T47D (cell line): Measurements from ENCODE around the gene KCNAB3.

Experiments used
- DNase-seq, 2 experiments: peaks; one replicate each; pipeline versions ENCODE4 v3.0.0 to v3.0.0-alpha.2; 2011 to 2012; ENCODE audit warnings: low read depth in 1 of 2, low spot score in 1 of 2
- JUND ChIP-seq: IDR thresholded peaks from 2 replicates; pipeline ENCODE4 v1.6.1; 2012; ENCODE audit warnings: low read depth
- in situ Hi-C: cut with HindIII; loops from 2 replicates; pipeline ENCODE4 v1.10.0; 2016; ENCODE audit warnings: low sequenced_read_pairs, low pct_unique_long_range_greater_than_20kb

The KCNAB3 gene

DNA sequence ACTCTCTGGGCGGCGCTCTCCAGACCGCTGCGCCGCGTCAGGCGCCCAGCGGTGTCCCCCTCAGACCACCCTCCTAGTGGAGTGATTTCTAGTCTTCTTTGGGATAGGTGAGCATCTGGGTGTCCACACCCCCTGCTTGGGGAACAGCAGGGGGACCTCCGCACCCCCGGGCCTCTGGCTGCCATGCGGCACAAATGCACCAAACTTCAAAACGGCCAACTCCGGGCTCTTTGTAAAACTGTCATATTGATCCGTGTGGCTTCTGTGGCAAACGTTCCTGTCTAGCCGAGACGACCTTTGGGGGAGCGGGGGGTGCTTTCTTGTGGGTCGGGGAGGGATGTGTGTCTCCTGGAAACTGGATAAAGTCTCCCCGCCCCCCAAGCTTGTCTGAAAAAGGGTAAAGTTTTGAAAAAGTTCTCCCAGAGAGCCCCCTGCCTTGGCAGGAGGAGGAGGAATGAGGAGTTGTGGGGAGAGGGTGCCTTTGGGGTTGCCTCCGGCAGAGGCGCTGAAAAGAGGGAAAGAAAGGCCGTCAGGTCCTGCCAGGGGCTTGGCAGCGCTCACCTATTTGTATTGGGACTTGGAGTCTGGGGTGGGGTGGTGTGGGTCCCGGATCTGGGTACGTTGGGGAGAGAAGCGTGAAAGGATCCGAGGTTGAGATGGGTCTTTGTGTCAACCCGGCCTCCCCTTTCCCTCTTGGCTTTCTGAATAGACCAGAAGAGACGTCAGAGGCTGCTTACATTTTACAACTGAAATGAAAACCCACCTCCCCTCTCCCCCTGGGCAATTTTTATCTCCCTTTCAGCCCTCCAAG lies 43.2 kb downstream of the KCNAB3 start:
- DNase-seq: peak; percentile 46 to 59
- no peak for TF ChIP-seq JUND
- in situ Hi-C loops: no loop called here

DNA sequence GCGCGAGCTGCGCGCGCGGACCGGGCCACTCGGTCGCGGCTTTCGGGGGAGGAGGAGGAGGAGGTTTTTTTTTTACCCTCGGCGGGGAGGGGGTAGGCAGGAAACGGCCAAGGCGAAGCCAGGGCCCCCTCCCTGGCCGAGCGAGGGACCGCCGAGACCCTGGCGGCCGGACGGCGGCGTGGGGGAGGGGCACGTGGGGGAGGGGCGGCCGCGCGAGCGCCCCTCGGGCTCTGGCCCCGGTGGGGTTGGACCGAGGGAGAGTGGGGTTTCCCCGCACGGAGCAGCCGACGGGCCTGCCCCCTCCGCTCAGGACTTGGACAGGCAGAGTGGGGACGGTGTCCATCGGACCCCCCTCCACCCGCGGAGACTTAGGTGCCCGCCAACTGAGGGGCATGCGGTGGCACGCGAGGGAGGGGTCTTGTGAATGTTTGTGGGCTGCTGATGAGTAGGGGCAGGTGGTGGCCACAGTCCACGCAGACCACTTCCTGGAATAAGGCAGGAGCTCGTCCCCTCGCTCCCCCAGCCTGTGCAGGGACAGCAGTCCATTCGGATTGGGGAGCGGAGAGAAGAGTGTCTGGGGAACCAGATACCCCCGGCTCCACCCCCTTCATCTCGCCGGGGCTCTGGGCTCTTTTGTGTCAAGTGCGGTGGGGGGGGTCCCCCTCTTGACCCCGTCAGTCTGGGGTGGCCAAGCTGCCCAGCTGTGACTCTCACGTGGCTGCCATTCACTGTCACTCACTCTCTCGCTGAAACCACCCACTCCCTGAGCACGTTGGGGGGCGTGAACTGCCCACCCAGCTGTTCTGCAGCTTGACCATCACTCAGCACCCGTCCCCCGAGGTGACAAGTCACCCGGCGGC lies 44.1 kb downstream of the KCNAB3 start:
- no peak for TF ChIP-seq JUND
- peak; percentile 45 to 47 for DNase-seq
- in situ Hi-C loops: no loop called here

DNA sequence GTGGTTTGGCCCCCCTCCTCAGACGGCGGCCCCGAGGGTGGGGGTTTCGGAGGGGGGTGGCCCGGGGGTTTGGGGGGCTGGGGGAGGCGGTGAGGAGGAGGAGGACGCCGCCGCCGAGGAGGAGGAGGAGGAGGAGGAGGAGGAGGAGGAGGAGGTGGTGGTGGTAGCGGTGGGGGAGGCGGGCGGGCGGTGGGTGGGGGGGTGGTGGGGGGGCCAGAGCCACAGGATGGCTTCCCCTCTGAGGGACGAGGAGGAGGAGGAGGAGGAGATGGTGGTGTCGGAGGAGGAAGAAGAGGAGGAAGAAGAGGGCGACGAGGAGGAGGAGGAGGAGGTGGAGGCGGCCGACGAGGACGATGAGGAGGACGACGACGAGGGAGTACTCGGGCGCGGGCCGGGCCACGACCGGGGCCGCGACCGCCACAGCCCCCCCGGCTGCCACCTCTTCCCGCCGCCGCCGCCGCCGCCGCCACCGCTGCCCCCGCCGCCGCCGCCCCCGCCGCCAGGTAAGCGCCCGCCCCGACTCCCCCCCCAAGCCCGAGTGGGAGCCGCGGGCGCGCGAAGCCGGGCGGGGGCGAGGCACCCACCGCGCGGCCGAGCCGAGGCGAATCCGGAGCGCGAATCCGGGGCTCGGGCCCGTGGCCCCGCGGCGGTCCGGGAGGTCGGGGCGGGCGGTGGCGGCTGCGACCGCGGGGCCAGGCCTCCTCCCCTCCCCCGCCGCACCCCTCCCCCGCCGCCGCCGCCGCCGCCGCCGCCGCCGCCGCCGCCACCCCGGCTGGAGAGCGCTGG lies 44.9 kb downstream of the KCNAB3 start:
- TF ChIP-seq JUND: no peak
- in situ Hi-C loops: no loop called here
- DNase-seq: peak; percentile 11 to 21

DNA sequence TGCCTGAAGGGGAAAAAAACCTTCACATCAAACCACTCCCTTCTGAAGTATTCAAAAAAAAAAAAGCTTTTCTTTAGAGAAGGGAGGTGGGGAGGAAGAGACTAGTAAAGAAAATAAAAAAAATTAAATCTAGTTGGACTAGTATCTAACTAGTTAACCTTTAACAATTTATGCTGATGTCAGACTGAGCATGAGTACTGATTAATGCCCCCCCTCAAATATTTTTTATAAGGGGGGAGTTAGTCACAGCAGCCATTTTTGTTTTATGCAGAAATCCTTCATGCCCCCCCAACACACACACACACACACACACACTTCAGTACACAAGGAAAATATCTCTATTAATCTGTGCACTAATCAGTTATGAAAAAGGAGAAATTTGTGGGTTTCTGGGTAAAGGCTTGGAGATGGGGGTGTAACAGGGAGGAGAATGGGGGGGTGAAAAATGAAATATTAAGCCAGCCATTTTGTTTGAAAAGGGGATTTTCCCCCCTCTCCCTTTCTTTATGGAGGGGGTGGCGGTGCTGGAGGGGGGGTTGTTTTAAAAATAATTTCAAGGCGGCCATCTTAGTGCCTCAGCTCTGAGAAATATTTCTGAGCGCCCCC lies 45.8 kb downstream of the KCNAB3 start:
- in situ Hi-C loops: no loop called here
- no peak for TF ChIP-seq JUND
- DNase-seq: peak in 1 of 2 experiments; percentile 9

DNA sequence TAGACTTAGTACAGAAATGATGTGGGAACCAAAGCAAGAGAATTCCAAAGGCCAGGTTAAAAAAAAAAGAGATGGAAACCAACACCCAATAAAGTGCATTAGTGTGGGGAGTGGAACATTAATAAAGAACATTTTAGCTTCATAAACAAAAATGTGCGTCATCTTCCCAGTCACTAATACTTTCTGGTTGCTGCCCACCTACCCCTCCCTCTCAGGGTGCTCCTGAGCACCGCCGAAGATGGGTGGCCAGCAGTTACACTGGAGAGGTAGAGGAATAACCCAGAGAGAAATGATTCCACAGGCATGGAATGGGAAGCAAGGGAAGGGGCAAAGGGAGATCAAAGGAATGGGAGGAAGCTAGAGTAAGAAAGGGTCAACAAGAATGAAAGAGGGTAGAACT lies 47.0 kb downstream of the KCNAB3 start:
- no peak for TF ChIP-seq JUND
- DNase-seq: no peak
- in situ Hi-C loops: no loop called here

DNA sequence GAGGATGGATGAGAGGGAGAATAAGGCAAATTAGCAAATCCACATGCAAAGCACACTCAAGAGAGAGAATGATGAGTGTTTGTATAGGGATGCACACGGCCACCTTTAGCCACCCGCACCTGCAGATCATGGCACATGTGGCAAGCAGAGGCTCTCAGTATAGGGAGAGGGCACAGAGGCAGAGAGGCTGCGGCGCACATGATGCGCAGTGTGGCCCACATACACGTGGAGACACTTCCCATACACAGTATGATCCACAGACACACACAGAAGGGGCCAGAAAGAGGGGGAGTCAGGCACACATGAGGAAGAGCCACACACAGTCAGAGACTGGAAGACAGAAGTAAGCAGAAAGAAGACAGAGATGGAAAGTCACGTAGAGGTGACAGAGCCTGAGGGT lies 47.6 kb downstream of the KCNAB3 start:
- DNase-seq: no peak
- in situ Hi-C loops: no loop called here
- TF ChIP-seq JUND: no peak

DNA sequence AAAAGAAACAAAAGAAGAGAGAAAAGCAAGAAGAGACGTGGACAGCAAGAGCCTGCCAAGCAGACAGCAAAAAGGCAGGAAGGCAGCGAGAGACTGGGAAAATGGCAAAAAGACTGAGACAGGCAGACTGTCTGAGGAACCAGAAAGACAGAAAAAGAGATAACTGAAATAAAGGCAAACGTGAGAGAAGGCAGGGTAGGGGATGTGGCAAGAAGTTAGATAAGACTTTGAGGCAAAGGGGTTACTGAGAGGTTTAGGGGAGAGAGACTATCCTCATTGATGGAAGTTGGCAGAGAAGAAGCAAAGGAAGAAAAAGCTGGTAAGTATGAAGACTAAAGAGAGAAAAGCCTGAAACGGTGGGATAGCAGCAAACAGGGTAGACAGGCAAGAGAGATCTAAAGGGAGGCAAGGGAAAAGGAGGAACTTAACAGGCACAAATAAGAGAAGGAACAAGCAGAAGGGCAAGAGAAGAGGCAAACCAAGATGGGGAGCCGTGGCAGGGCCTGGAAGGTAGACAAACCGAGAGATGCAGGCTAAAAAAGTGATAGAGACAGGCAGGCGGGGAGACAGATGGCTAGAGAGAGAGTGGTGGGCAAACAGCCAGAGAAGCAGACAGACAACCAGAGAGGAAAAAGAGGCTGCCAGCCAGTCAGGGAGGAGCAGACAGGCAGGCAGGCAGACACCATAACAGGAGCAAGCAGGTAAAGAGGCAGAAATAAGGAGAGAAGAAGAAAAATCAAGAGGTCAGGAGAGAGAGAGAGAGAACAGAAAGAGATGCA lies 48.2 kb downstream of the KCNAB3 start:
- in situ Hi-C loops: no loop called here

DNA sequence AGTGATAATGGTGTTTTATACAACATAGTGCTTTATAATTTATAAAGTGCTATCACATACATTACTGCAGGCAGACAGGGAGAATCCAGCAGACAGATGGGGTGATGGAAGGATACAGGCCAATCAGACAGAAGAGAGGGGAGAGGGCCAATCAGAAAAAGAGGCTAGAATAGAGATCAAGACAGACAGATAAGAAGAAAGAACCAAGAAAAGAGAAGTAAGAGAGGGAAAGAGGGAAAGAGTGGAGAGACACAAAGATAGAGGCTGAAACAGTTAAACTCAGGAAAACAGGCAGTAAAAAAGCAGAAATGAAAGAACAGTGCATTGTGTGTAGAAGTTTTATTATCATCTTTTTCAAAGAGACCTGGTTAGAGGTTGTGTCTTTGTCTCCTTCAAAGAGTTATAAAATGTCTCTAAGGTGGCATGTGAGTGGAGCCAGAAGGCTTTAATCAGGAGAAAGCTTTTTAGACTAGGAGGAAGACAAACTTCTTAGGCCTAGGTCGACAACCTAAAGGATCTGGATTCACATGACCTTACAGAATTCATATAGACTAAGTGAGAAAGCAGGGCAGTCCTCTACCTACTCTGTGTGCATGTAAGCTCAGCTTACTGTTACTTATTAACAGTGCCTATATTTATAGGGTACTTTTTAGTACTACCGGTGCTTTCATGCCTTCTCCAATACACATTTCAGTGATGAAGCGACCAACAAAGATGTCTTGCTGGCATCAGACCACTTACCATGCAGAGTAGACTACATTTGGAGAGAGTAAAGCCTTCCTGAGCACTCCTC lies 49.4 kb downstream of the KCNAB3 start:
- DNase-seq: no peak
- TF ChIP-seq JUND: no peak
- in situ Hi-C loops: no loop called here

More for the DNA sequence above, 48.2 kb downstream of the KCNAB3 start:
- DNase-seq: no peak
- no peak for TF ChIP-seq JUND

DNA sequence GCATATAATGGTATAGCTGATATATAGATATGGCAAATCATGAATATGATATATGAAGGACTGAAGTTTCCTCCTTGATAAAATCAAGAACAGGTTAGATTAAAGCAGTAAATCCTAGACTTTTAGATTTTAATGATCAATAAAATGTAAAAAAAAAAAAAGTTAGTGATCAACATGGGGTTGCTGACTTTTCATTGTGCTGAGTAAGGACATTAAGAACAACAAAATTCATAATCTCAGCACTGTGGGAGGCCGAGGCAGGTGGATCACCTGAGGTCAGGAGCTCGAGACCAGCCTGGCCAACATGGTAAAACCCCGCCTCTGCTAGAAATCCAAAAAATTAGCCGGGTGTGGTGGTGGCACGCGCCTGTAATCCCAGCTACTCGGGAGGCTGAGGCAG lies 51.4 kb downstream of the KCNAB3 start:
- no peak for DNase-seq
- in situ Hi-C loops: no loop called here
- TF ChIP-seq JUND: no peak

DNA sequence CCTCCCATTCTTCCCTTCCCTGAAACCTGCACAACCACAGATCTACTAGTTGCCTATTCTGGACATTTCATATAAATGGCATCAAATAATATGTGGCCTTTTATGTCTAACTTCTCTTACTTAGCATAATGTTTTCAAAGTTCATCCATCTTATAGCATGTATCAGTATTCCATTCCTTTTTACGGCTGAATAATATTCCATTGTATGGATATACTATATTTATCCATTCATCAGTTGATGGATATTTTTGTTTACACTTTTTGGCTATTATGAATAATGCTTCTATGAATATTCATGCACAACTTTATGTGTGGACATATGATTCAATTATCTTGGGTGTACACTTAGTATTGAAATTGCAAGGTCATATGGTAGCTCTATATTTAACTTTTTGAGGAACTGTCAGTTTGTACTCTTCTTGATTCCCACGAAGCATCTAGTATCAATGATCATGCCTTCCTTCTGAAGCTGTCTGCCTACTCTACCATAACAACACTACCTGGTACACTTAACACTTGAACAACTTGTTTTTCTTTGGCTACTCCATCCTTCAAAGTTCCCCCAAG lies 53.8 kb downstream of the KCNAB3 start:
- DNase-seq: no peak
- TF ChIP-seq JUND: no peak
- in situ Hi-C loops: no loop called here
